Hepatocyte (in vitro differentiated cells): ENCODE results near the gene PAMR1.

ENCODE experiments used
- EZH2 ChIP-seq: fragments of 200-600 bp; sonication (generic); IDR thresholded peaks from 2 replicates; pipeline ENCODE4 v1.6.1; 2016; ENCODE audit warnings: antibody characterized with exemption, mild to moderate bottlenecking, borderline replicate concordance
- EZH2phosphoT487 ChIP-seq: fragments of 200-600 bp; sonication (generic); IDR thresholded peaks from one replicate; pipeline ENCODE4 v1.6.1; 2018; ENCODE audit warnings: antibody characterized with exemption, mild to moderate bottlenecking, low read depth, moderate library complexity; ENCODE audit not compliant: unreplicated experiment, severe bottlenecking

- no peak for TF ChIP-seq EZH2
- TF ChIP-seq EZH2phosphoT487, result no peak
Observed at GRCh38 chr11:35413598-35413997, 111.8 kb downstream of the PAMR1 start.
